Measurements from ENCODE around the gene ATP2C2. TPM values are rescaled to one million over a fixed set of nuclear protein-coding genes. Genes with fewer than 3 reads are reported as not detected.

Gene ATP2C2
- total RNA-seq, 2 donors from 2014 or later = not detected

- Mint-ChIP-seq H3K36me3 (no peaks in the 10 kb centered on the region), H3K9me3 (no peaks in the 10 kb centered on the region), H3K4me3 (no peak overlapping the region), H3K27ac (no peak overlapping the region), H3K27me3 (peaks cover 4 to 11% of the 10 kb centered on the region in 2 donors), H3K4me1 (ENCODE audit: low read depth in 2 of 2) (no peaks in the 10 kb centered on the region)
- DNase-seq (ENCODE audit: low spot score) = no peak
- ATAC-seq = no peak
Measured at GRCh38 chr16:84349862-84350684, 18.3 kb upstream of the ATP2C2 start.

- H3K4me1 Mint-ChIP-seq (ENCODE audit: low read depth in 2 of 2) = no peaks in the 10 kb centered on the region
- H3K27ac Mint-ChIP-seq = no peak overlapping the region
- no peaks in the 10 kb centered on the region for H3K9me3 Mint-ChIP-seq
- peaks cover 4 to 11% of the 10 kb centered on the region in 2 donors for H3K27me3 Mint-ChIP-seq
- ATAC-seq = no peak
- no peak for DNase-seq (ENCODE audit: low spot score)
- no peak overlapping the region for H3K4me3 Mint-ChIP-seq
- H3K36me3 Mint-ChIP-seq = no peaks in the 10 kb centered on the region
Measured at GRCh38 chr16:84350685-84351400, 17.5 kb upstream of the ATP2C2 start.

GRCh38 chr16:84351630-84352029, 16.7 kb upstream of the ATP2C2 start:
- no peak for ATAC-seq
- H3K36me3 Mint-ChIP-seq = no peaks in the 10 kb centered on the region
- no peak overlapping the region for H3K4me3 Mint-ChIP-seq
- no peaks in the 10 kb centered on the region for H3K4me1 Mint-ChIP-seq (ENCODE audit: low read depth in 2 of 2)
- DNase-seq (ENCODE audit: low spot score) = no peak
- H3K9me3 Mint-ChIP-seq = no peaks in the 10 kb centered on the region
- H3K27me3 Mint-ChIP-seq = peaks cover 4 to 11% of the 10 kb centered on the region in 2 donors
- H3K27ac Mint-ChIP-seq = no peak overlapping the region

GRCh38 chr16:84354306-84354705, 14.0 kb upstream of the ATP2C2 start:
- no peaks in the 10 kb centered on the region for H3K4me1 Mint-ChIP-seq (ENCODE audit: low read depth in 2 of 2)
- no peak for DNase-seq (ENCODE audit: low spot score)
- peaks cover 5 to 10% of the 10 kb centered on the region in 2 donors for H3K27me3 Mint-ChIP-seq
- H3K9me3 Mint-ChIP-seq = no peaks in the 10 kb centered on the region
- no peak overlapping the region for H3K4me3 Mint-ChIP-seq
- no peaks in the 10 kb centered on the region for H3K36me3 Mint-ChIP-seq
- H3K27ac Mint-ChIP-seq = no peak overlapping the region
- no peak for ATAC-seq

- H3K4me3 Mint-ChIP-seq = no peak overlapping the region
- no peak overlapping the region for H3K27ac Mint-ChIP-seq
- no peak for DNase-seq (ENCODE audit: low spot score)
- H3K27me3 Mint-ChIP-seq = peaks cover 2 to 5% of the 10 kb centered on the region in 2 donors
- no peak for ATAC-seq
- H3K4me1 Mint-ChIP-seq (ENCODE audit: low read depth in 2 of 2) = peaks cover 0 to under 1% of the 10 kb centered on the region in 2 donors
- no peaks in the 10 kb centered on the region for H3K9me3 Mint-ChIP-seq
- H3K36me3 Mint-ChIP-seq = no peaks in the 10 kb centered on the region
Measured at GRCh38 chr16:84355149-84355548, 13.2 kb upstream of the ATP2C2 start.

GRCh38 chr16:84356176-84356575, 12.2 kb upstream of the ATP2C2 start:
- Mint-ChIP-seq H3K4me3 (no peak overlapping the region), H3K36me3 (no peaks in the 10 kb centered on the region), H3K27ac (no peak overlapping the region), H3K27me3 (peaks cover 0 to 11% of the 10 kb centered on the region in 2 donors), H3K9me3 (no peaks in the 10 kb centered on the region), H3K4me1 (ENCODE audit: low read depth in 2 of 2) (peaks cover 0 to 4% of the 10 kb centered on the region in 2 donors)
- ATAC-seq = no peak
- no peak for DNase-seq (ENCODE audit: low spot score)

- Mint-ChIP-seq H3K9me3 (no peaks in the 10 kb centered on the region), H3K4me1 (ENCODE audit: low read depth in 2 of 2) (peaks cover 0 to 4% of the 10 kb centered on the region in 2 donors), H3K4me3 (no peak overlapping the region), H3K27ac (no peak overlapping the region), H3K36me3 (no peaks in the 10 kb centered on the region), H3K27me3 (peaks cover 0 to 11% of the 10 kb centered on the region in 2 donors)
- DNase-seq (ENCODE audit: low spot score) = no peak
- ATAC-seq = no peak
Measured at GRCh38 chr16:84356591-84357116, 11.7 kb upstream of the ATP2C2 start.

- H3K36me3 Mint-ChIP-seq = no peaks in the 10 kb centered on the region
- ATAC-seq = peak; percentile 17 to 29
- H3K9me3 Mint-ChIP-seq = no peaks in the 10 kb centered on the region
- no peak overlapping the region for H3K4me3 Mint-ChIP-seq
- no peak for DNase-seq (ENCODE audit: low spot score)
- peaks cover 0 to 4% of the 10 kb centered on the region in 2 donors for H3K4me1 Mint-ChIP-seq (ENCODE audit: low read depth in 2 of 2)
- H3K27me3 Mint-ChIP-seq = peaks cover 0 to 11% of the 10 kb centered on the region in 2 donors
- no peak overlapping the region for H3K27ac Mint-ChIP-seq
Measured at GRCh38 chr16:84357191-84357651, 11.1 kb upstream of the ATP2C2 start.

GRCh38 chr16:84358601-84359295, 9.6 kb upstream of the ATP2C2 start:
- peaks cover 0 to 11% of the 10 kb centered on the region in 2 donors for H3K27me3 Mint-ChIP-seq
- peaks cover 0 to 4% of the 10 kb centered on the region in 2 donors for H3K4me1 Mint-ChIP-seq (ENCODE audit: low read depth in 2 of 2)
- no peak overlapping the region for H3K4me3 Mint-ChIP-seq
- no peaks in the 10 kb centered on the region for H3K9me3 Mint-ChIP-seq
- no peak overlapping the region for H3K27ac Mint-ChIP-seq
- ATAC-seq (no peak), DNase-seq (ENCODE audit: low spot score) (no peak)
- H3K36me3 Mint-ChIP-seq = no peaks in the 10 kb centered on the region

- Mint-ChIP-seq H3K27me3 (peaks cover 4 to 11% of the 10 kb centered on the region in 2 donors), H3K27ac (no peak overlapping the region), H3K4me3 (no peak overlapping the region), H3K4me1 (ENCODE audit: low read depth in 2 of 2) (peaks cover 0 to 4% of the 10 kb centered on the region in 2 donors), H3K9me3 (no peaks in the 10 kb centered on the region), H3K36me3 (no peaks in the 10 kb centered on the region)
- DNase-seq (ENCODE audit: low spot score) (no peak), ATAC-seq (no peak)
Measured at GRCh38 chr16:84359326-84359725, 9.0 kb upstream of the ATP2C2 start.

- Mint-ChIP-seq H3K27me3 (peaks cover 9 to 11% of the 10 kb centered on the region in 2 donors), H3K36me3 (no peaks in the 10 kb centered on the region), H3K4me3 (no peak overlapping the region), H3K4me1 (ENCODE audit: low read depth in 2 of 2) (peaks cover 0 to 4% of the 10 kb centered on the region in 2 donors), H3K9me3 (no peaks in the 10 kb centered on the region), H3K27ac (no peak overlapping the region)
- DNase-seq (ENCODE audit: low spot score) (no peak), ATAC-seq (no peak)
Measured at GRCh38 chr16:84360170-84360569, 8.2 kb upstream of the ATP2C2 start.

- Mint-ChIP-seq H3K4me3 (no peak overlapping the region), H3K27ac (no peak overlapping the region), H3K36me3 (no peaks in the 10 kb centered on the region), H3K27me3 (peaks cover 9 to 11% of the 10 kb centered on the region in 2 donors), H3K4me1 (ENCODE audit: low read depth in 2 of 2) (peaks cover 0 to 4% of the 10 kb centered on the region in 2 donors), H3K9me3 (no peaks in the 10 kb centered on the region)
- peak in 1 of 2 donors; percentile 16 for ATAC-seq
- no peak for DNase-seq (ENCODE audit: low spot score)
Measured at GRCh38 chr16:84360748-84361147, 7.6 kb upstream of the ATP2C2 start.

GRCh38 chr16:84361546-84361945, 6.8 kb upstream of the ATP2C2 start:
- DNase-seq (ENCODE audit: low spot score) (no peak), ATAC-seq (no peak)
- Mint-ChIP-seq H3K9me3 (no peaks in the 10 kb centered on the region), H3K4me1 (ENCODE audit: low read depth in 2 of 2) (peaks cover 0 to 4% of the 10 kb centered on the region in 2 donors), H3K36me3 (no peaks in the 10 kb centered on the region), H3K4me3 (no peak overlapping the region), H3K27me3 (peaks cover 12 to 13% of the 10 kb centered on the region in 2 donors), H3K27ac (no peak overlapping the region)
